Measurements from ENCODE around the gene BHLHE40.
"Not testable (repeated sequence)": the region's sequence is repeated elsewhere in the genome, so short reads cannot be mapped to it uniquely, and the experiment has no call there.

The BHLHE40 gene

GRCh38 chr3:4963669-4964570, 15.3 kb upstream of the BHLHE40 start:
- no peak for DNase-seq

- not testable (repeated sequence) for DNase-seq
Observed at GRCh38 chr3:4966006-4966405, 13.2 kb upstream of the BHLHE40 start.

DNA sequence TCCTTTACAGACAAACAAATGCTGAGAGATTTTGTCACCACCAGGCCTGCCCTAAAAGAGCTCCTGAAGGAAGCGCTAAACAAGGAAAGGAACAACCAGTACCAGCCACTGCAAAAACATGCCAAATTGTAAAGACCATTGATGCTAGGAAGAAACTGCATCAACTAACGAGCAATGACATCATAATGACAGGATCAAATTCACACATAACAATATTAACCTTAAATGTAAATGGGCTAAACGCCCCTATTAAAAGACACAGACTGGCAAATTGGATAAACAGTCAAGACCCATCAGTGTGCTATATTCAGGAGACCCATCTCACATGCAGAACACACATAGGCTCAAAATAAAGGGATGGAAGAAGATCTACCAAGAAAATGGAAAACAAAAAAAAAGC, 11.6 kb upstream of the BHLHE40 start:
- DNase-seq = not testable (repeated sequence)

GRCh38 chr3:4971437-4971836, 7.8 kb upstream of the BHLHE40 start:
- not testable (repeated sequence) for DNase-seq

DNA sequence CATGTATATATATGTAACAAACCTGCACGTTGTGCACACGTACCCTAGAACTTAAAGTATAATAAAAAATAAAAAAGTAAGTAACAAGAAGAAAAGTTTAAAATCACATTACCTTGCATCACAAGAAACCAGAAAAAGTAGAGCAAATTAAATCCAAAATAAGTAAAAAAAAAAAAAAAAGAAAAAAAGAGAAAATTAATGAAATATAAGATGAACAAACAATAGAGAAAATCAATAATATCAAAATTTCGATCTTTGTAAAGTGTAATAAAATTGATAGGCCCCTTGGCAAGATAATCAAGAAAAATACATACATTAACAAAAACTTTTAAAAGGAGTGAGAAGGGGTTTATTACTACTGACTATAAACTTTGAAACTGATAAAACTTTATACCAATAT, 7.4 kb upstream of the BHLHE40 start:
- no peak for DNase-seq

GRCh38 chr3:4972652-4973643, 6.3 kb upstream of the BHLHE40 start:
- DNase-seq = no peak

GRCh38 chr3:4974154-4974553, 5.1 kb upstream of the BHLHE40 start:
- DNase-seq = no peak

DNA sequence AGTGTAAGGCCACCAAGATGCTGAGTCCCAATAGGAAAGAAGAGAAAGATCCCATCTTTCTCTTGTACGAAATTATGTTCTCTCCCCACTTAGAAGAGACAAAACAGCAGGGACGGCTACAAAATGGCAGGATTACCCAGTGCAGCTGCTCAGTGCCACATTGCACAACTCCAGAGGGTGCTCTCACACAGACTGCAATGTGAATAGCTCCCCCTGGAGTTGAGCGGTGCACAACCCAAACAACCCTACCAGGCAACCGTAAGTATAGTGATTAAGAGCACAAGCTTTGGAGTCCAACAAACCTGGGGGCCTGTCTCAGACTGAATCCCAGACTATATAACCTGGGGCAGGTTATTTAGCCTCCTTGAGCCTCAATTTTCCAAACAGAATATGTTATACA, 3.1 kb upstream of the BHLHE40 start:
- peak; percentile 52 for DNase-seq

DNA sequence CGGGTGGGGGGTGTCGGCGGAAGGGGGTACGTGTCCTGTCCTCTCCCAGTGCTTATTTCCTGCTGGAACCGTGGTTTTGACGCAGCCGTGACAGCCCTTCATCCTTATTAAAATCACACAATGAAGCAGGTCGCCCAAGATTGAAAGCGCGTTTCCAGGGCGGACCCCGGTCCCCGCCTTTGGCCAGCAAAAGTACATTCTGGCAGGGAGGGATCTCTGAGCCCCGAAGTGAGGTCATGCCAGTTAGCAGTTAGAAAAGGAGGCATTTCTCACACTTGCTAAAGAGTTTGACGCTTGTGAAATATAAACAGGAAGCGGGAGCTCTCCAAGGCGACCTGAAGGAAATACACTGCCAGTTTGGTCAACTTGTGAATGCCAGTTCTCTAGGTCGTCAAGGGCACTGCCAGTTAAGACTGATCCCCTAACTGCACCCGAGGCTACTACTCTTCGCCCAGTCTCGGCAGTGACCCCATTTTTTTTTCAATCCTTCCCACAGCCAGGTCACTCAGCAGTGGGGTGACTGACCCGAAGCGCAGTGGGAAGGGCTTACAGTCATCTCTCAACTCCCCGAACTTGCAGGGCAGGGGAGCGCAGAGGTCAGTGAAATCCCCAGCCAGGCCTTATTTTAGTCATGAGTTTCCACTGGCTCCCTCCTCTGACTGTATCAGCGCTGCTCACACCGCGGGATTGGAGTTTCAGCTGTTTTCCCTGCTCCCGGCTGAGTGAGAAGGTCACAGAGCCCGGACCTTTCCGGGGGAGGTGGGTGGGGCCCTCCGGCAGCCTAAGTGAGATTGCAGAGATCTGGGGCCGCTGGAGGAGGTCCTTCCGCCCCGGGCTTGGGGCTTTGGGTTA, 2.0 kb upstream of the BHLHE40 start:
- DNase-seq = peak; percentile 47

- DNase-seq = no peak
Observed at GRCh38 chr3:4977853-4978203, 1.4 kb upstream of the BHLHE40 start.

DNA sequence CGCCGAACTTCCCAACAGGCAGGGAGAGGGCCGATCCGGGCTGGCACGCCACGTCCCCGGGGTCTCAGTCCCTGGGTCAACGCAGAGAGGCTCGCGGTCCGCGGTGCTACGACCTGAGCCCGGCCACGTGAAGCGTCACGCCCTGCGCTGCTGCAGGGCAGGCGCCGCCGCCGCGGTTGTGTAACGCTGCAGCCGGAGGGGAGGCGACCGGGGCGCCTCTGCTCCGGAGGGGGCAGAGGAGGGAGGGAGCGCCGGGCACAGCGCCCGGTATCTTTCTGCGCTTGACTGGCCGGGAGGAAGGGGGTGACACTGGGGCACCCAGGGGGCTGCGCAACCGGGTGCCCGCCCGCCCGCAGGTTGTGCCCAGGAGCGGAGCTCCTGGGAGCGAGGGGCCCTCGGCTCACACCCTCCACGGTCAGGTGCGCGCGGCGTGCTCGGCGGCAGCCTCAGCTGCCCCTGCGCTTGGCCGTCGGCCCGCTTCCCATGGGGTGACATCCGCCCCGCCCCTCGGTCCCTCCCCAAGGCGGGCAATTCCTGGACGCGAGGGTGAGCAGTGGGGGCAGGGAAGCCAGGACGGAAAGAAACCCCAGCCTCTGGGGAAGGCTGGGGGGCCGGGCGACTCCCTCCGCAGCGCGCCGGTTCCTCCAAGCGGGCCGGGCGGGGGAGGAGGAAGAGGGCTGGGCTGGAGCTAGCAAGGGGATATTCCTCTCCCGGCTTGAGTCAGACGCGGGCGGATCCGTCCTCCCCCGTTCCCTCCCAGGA, 852 bp upstream of the BHLHE40 start:
- peak; percentile 77 for DNase-seq

DNA sequence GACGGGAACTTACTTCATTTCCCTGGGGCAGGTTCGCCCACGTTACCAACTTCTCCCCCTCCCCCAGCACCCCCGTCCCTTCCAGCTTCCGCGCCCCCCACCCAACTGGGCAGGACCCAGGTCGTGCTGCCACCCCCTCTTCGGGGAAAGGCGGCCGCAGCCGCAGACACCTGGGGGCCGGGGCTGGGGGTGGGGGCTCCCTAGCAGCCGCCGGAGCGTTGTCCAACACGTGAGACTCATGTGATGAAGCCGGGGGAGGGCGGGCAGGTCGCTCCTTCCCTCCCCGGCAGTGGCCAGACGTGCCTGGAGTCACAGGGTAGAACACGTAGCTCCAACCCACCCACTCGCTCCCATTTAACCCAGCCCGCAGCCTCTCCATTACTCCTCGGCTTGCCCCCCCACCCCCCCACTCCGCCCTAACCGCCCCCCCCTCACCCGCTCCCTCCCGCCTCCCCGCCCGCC, 240 bp upstream of the BHLHE40 start:
- DNase-seq = peak; percentile 85

DNA sequence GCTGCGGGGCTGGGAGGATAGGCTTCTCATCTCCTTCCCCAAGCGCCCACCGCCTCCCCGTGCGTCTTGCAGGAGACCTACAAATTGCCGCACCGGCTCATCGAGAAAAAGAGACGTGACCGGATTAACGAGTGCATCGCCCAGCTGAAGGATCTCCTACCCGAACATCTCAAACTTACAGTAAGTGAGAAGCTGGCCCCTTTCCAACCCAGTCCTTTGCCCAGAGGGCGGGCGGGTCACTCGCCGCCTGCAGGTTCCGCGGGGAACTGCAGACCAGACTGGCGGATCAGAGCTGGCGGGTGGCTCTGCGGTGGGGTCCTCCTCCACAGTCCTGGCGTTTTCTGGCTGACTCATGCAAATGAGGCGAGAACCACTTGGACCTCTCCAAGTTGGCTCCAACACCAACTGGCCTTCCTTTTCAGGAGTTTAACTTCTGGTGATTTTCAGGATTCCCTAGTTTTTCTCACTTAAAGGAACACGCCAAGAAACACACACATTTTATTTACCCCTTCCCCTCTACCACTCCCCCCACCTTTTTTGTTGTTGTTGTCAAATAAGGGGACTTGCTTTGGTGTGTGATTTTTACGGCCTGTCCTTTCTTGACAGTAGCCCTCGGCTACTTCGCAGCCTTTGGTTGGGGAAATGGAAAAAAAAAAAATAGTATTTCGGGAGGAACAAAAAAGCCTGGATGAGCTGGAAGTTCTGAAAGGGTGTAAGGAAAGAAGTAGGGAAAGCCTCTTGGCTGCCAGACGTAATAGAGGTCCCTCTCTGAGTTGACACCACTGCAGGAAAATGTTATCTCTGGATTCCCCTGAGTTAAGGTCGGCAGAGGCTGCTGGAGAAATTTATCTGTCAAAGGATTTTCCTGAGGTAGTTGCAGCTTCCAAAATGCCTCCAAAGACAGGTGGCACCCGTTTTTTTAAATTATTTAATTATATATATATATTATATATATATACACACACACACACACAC, 1.3 kb downstream of the BHLHE40 start:
- peak; percentile 89 for DNase-seq

- DNase-seq = no peak
Observed at GRCh38 chr3:4981294-4981664, 2.0 kb downstream of the BHLHE40 start.

DNA sequence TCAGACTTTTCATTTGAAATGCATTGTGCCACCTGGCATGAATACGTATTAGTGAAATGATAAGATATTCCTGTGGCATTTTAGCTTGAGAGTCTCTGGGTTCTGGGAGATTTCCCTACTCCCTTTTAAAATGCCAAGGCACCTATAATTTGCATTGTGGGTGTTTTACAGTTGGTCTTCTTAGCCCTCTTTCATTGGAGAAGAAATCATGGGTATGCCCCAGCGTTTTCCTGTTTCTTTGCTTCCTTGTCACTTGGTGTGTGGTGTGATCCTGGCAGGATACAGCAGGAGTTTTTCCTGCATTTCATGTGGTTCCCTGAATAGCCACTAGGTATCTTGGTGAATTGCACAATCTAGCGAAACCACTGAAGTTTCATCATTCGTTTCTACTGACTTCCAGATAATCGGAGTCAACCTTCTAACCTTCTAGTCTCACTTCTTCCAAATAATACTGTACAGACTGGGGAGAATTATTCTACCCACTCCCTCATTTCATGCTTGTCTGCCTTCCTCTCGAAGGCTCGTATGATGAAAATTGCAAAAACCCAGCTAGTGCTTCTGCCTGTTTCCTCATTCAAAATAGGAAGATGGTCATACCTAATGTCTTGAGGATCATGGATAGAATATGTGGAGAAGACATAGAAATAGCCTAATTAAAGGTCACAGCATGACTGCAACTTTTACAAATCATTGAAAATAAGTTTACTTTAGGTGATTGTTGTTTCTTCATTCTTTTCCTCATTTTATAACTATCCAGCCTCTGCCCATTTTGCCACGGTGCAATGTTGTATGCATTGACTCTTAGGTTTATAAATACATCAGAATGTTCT, 2.6 kb downstream of the BHLHE40 start:
- no peak for DNase-seq

DNA sequence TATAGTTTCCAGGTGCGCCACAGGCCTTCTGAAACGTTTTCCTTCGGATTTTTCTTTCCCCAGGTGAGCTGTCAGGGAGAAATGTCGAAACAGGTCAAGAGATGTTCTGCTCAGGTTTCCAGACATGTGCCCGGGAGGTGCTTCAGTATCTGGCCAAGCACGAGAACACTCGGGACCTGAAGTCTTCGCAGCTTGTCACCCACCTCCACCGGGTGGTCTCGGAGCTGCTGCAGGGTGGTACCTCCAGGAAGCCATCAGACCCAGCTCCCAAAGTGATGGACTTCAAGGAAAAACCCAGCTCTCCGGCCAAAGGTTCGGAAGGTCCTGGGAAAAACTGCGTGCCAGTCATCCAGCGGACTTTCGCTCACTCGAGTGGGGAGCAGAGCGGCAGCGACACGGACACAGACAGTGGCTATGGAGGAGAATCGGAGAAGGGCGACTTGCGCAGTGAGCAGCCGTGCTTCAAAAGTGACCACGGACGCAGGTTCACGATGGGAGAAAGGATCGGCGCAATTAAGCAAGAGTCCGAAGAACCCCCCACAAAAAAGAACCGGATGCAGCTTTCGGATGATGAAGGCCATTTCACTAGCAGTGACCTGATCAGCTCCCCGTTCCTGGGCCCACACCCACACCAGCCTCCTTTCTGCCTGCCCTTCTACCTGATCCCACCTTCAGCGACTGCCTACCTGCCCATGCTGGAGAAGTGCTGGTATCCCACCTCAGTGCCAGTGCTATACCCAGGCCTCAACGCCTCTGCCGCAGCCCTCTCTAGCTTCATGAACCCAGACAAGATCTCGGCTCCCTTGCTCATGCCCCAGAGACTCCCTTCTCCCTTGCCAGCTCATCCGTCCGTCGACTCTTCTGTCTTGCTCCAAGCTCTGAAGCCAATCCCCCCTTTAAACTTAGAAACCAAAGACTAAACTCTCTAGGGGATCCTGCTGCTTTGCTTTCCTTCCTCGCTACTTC, 3.8 kb downstream of the BHLHE40 start:
- DNase-seq = no peak

DNA sequence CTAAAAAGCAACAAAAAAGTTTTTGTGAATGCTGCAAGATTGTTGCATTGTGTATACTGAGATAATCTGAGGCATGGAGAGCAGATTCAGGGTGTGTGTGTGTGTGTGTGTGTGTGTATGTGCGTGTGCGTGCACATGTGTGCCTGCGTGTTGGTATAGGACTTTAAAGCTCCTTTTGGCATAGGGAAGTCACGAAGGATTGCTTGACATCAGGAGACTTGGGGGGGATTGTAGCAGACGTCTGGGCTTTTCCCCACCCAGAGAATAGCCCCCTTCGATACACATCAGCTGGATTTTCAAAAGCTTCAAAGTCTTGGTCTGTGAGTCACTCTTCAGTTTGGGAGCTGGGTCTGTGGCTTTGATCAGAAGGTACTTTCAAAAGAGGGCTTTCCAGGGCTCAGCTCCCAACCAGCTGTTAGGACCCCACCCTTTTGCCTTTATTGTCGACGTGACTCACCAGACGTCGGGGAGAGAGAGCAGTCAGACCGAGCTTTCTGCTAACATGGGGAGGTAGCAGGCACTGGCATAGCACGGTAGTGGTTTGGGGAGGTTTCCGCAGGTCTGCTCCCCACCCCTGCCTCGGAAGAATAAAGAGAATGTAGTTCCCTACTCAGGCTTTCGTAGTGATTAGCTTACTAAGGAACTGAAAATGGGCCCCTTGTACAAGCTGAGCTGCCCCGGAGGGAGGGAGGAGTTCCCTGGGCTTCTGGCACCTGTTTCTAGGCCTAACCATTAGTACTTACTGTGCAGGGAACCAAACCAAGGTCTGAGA, 4.7 kb downstream of the BHLHE40 start:
- peak; percentile 68 for DNase-seq

DNA sequence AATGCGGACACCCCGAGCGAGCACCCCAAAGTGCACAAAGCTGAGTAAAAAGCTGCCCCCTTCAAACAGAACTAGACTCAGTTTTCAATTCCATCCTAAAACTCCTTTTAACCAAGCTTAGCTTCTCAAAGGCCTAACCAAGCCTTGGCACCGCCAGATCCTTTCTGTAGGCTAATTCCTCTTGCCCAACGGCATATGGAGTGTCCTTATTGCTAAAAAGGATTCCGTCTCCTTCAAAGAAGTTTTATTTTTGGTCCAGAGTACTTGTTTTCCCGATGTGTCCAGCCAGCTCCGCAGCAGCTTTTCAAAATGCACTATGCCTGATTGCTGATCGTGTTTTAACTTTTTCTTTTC, 5.3 kb downstream of the BHLHE40 start:
- DNase-seq = no peak

Measured in activated naive CD4-positive, alpha-beta T cell treated with anti-CD3 and anti-CD28 coated beads, Interleukin-2, amount 50 U/mL, for 16 hours (primary cell).